Parathyroid adenoma (tissue), 2 donors: ENCODE results near the gene CSF3R.
"Not testable (repeated sequence)": the region's sequence is repeated elsewhere in the genome, so short reads cannot be mapped to it uniquely, and the experiment has no call there.

Experiments used
- H2AFZ ChIP-seq: fragments of 300-600 bp; sonication (generic); one replicate; pipeline ENCODE4 v1.7.0; 2017; ENCODE audit warnings: antibody characterized with exemption, mild to moderate bottlenecking
- H3K27ac ChIP-seq: fragments of 300-600 bp; sonication (generic); one replicate; pipeline ENCODE4 v1.7.0; 2017
- H3K27me3 ChIP-seq: fragments of 300-600 bp; sonication (generic); one replicate; pipeline ENCODE4 v1.7.0; 2017; ENCODE audit warnings: low read length; ENCODE audit not compliant: control insufficient read depth, insufficient read depth
- H3K36me3 ChIP-seq: fragments of 300-600 bp; sonication (generic); one replicate; pipeline ENCODE4 v1.7.0; 2017; ENCODE audit warnings: low read length; ENCODE audit not compliant: control insufficient read depth, insufficient read depth
- H3K4me1 ChIP-seq: fragments of 300-600 bp; sonication (generic); one replicate; pipeline ENCODE4 v1.7.0; 2017; ENCODE audit warnings: control low read depth
- H3K4me2 ChIP-seq: fragments of 300-600 bp; sonication (generic); one replicate; pipeline ENCODE4 v1.7.0; 2017; ENCODE audit warnings: low read length
- H3K4me3 ChIP-seq: fragments of 300-600 bp; sonication (generic); one replicate; pipeline ENCODE4 v1.7.0; 2017; ENCODE audit warnings: low read depth, low read length
- H3K79me2 ChIP-seq: fragments of 300-600 bp; sonication (generic); one replicate; pipeline ENCODE4 v1.7.0; 2017; ENCODE audit warnings: control low read depth
- H3K9ac ChIP-seq: fragments of 300-600 bp; sonication (generic); one replicate; pipeline ENCODE4 v1.7.0; 2017; ENCODE audit warnings: mild to moderate bottlenecking
- H3K9me3 ChIP-seq: fragments of 300-600 bp; sonication (generic); one replicate; pipeline ENCODE4 v1.7.0; 2017; ENCODE audit warnings: low read length; ENCODE audit not compliant: control insufficient read depth
- TF ChIP-seq, protein P1 (sequence below): fragments of 300-600 bp; sonication (generic); IDR thresholded peaks from one replicate; pipeline ENCODE4 v1.7.0; 2017; ENCODE audit warnings: antibody characterized with exemption, mild to moderate bottlenecking
- donor health status: primary hyperparathyroidism.

Gene CSF3R

DNA sequence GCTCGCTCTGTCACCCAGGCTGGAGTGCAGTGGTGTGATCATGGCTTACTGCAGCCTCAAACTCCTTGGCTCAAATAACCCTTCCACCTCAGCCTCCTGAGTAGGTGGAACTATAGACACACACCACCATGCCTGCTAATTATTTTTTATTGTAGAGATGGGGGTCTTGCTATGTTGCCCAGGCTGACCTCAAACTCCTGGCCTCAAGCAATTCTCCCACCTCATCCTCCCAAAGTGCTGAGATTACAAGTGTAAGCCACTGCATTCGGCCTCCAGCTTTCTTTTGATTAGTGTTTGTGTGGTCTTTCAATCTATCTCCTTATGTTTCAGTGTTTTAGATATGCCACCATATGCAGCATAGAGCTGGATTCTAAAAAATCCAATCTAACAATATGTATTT, 19.9 kb upstream of the CSF3R start:
- Histone ChIP-seq H3K4me2 (no peak overlapping the region), H3K27me3 (no peaks in the 10 kb centered on the region), H2AFZ (no peak overlapping the region), H3K4me3 (no peak overlapping the region), H3K36me3 (no peaks in the 10 kb centered on the region), H3K9ac (no peak overlapping the region), H3K4me1 (no peaks in the 10 kb centered on the region), H3K9me3 (no peaks in the 10 kb centered on the region), H3K27ac (no peak overlapping the region), H3K79me2 (no peaks in the 10 kb centered on the region)
- TF ChIP-seq, protein P1, sequence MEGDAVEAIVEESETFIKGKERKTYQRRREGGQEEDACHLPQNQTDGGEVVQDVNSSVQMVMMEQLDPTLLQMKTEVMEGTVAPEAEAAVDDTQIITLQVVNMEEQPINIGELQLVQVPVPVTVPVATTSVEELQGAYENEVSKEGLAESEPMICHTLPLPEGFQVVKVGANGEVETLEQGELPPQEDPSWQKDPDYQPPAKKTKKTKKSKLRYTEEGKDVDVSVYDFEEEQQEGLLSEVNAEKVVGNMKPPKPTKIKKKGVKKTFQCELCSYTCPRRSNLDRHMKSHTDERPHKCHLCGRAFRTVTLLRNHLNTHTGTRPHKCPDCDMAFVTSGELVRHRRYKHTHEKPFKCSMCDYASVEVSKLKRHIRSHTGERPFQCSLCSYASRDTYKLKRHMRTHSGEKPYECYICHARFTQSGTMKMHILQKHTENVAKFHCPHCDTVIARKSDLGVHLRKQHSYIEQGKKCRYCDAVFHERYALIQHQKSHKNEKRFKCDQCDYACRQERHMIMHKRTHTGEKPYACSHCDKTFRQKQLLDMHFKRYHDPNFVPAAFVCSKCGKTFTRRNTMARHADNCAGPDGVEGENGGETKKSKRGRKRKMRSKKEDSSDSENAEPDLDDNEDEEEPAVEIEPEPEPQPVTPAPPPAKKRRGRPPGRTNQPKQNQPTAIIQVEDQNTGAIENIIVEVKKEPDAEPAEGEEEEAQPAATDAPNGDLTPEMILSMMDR, result no peak

DNA sequence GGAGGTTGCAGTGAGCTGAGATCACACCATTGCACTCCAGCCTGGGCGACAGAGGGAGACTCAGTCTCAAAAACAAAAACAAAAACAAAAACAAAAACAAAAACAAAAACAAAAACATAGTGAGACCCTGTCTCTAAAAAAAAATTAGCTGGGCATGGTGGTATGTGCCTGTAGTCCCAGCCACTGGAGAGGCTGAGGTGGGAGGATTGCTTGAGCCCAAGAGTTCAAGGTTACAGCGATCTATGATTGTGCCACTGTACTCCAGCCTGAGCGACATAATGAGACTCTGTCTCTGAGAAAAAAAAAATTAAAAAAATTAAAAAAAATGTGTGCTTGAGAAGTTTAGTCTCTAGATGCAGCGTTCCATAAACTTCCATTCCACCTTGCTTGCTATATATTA, 19.2 kb upstream of the CSF3R start:
- not testable (repeated sequence) for H3K9me3 ChIP-seq, H3K9ac ChIP-seq, H3K4me1 ChIP-seq, H3K36me3 ChIP-seq, H2AFZ ChIP-seq, H3K27ac ChIP-seq, H3K4me2 ChIP-seq, H3K79me2 ChIP-seq, H3K27me3 ChIP-seq, H3K4me3 ChIP-seq

DNA sequence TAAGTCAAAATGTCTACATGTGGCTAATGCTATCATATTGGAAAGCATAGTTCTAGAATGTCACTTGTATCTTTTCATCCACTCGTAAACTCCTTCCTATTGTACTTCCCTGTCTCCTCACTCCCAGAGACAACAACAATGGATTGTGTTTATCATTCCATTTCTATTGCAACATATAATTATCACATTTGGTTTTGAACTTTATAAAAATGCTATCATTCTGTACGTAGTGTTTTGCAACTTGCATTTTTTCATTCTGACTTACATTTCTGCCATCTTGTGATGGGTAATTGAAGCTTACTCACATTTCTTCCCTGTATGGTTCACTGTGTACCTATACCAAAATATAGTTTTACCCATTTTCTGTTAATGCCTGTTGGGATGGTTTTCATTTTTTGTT, 14.5 kb upstream of the CSF3R start:
- Histone ChIP-seq H3K27me3 (no peaks in the 10 kb centered on the region), H3K79me2 (no peaks in the 10 kb centered on the region), H3K4me3 (no peak overlapping the region), H3K27ac (no peak overlapping the region), H2AFZ (no peak overlapping the region), H3K4me2 (no peak overlapping the region), H3K9ac (no peak overlapping the region), H3K9me3 (no peaks in the 10 kb centered on the region), H3K4me1 (no peaks in the 10 kb centered on the region), H3K36me3 (no peaks in the 10 kb centered on the region)
- TF ChIP-seq, protein P1, result no peak

DNA sequence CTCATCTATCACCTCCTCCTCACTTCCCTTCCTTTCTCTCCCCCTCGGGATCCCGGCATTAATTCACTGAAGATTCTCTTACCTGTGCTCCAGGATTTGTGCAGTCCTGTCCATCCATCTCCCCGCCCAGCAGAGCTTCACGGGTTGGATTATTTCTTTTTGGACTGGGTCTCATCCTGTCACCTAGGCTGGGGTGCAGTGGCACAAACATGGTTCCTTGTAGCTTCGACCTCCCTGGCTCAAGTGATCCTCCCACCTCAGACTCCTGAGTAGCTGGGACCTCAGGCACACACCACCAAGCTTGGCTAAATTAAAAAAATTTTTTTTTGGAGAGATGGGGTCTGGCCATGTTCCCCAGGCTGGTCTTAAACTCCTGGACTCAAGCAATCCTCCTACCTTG, 12.3 kb upstream of the CSF3R start:
- Histone ChIP-seq H3K4me1 (no peaks in the 10 kb centered on the region), H3K4me2 (no peak overlapping the region), H3K9me3 (no peaks in the 10 kb centered on the region), H3K27ac (no peak overlapping the region), H3K36me3 (no peaks in the 10 kb centered on the region), H3K4me3 (no peak overlapping the region), H3K27me3 (no peaks in the 10 kb centered on the region), H3K9ac (no peak overlapping the region), H2AFZ (no peak overlapping the region), H3K79me2 (no peaks in the 10 kb centered on the region)
- TF ChIP-seq, protein P1, result no peak

DNA sequence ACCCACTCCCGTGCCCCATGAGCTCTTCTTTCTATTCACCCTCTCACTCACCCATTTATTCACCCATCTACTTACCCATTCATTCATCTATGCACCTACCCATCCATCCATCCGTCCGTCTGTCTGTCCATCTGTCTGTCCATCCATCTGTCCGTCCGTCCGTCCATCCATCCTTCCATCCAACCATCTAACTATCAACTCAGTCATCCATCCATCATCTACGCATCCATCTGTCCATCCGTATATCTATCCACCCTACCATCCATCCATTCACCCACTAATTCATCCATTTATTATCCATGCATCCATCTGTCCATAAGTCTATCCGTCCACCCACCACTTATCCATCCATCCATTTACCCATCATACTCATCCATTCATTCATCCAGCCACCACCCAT, 10.8 kb upstream of the CSF3R start:
- no peak overlapping the region for H3K27ac ChIP-seq
- TF ChIP-seq, protein P1, result no peak
- H3K79me2 ChIP-seq, result no peaks in the 10 kb centered on the region
- H3K4me2 ChIP-seq, result no peak overlapping the region
- no peaks in the 10 kb centered on the region for H3K27me3 ChIP-seq
- H3K9ac ChIP-seq, result no peak overlapping the region
- no peaks in the 10 kb centered on the region for H3K9me3 ChIP-seq
- no peak overlapping the region for H3K4me3 ChIP-seq
- no peak overlapping the region for H2AFZ ChIP-seq
- no peaks in the 10 kb centered on the region for H3K36me3 ChIP-seq
- no peaks in the 10 kb centered on the region for H3K4me1 ChIP-seq
